Progenitor cell of endocrine pancreas (in vitro differentiated cells): ENCODE results near the gene CPEB3. TPM values are rescaled to one million over a fixed set of nuclear protein-coding genes. Genes with fewer than 3 reads are reported as not detected.

Experiments
- DNase-seq: peaks from one replicate; pipeline ENCODE4 v3.0.0; 2021; ENCODE audit warnings: low spot score; ENCODE audit not compliant: unreplicated experiment
- H3K27ac Mint-ChIP-seq: 2 replicates; pipeline ENCODE4 v1.8.0; 2021; ENCODE audit warnings: mild to moderate bottlenecking, moderate library complexity, mixed read lengths
- H3K27me3 Mint-ChIP-seq: 2 replicates; pipeline ENCODE4 v1.8.0; 2021; ENCODE audit warnings: mixed read lengths
- H3K36me3 Mint-ChIP-seq: 2 replicates; pipeline ENCODE4 v1.8.0; 2022; ENCODE audit warnings: mixed read lengths; ENCODE audit not compliant: insufficient read depth
- H3K4me1 Mint-ChIP-seq: 2 replicates; pipeline ENCODE4 v1.8.0; 2021; ENCODE audit warnings: low read depth, mixed read lengths
- H3K4me3 Mint-ChIP-seq: 2 replicates; pipeline ENCODE4 v1.8.0; 2021; ENCODE audit warnings: low read depth, mild to moderate bottlenecking, moderate library complexity, mixed read lengths
- H3K9me3 Mint-ChIP-seq: 2 replicates; pipeline ENCODE4 v1.8.0; 2021; ENCODE audit warnings: low read depth, mixed read lengths
- CTCF ChIP-seq: fragments of 200-600 bp; sonication (generic); IDR thresholded peaks from one replicate; pipeline ENCODE4 v1.5.0; 2021; ENCODE audit warnings: antibody characterized with exemption, mild to moderate bottlenecking; ENCODE audit not compliant: unreplicated experiment
- total RNA-seq: library from RNA; stranded (reverse); gene quantifications from 2 replicates; pipeline ENCODE4 v1.2.1, GENCODE V29; 2021

CPEB3 gene
- total RNA-seq, 1 donor from 2014 or later: 2.1 TPM

DNA sequence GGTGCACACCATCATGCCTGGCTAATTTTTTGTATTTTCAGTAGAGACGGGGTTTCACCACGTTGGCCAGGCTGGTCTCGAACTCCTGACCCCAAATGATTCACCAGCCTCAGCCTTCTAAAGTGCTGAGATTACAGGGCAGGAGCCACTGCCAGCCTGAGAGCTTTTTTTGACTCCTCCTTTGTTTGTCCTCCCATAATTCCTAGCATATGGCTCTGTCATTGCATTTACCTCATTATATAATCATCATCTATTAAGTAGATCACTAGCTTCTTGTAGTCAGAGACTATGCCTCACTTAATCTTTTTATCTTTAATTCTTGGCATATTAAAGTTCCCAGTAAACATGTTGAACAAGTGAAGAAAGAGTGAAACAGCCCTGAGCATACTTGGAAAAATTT is 82.1 kb downstream of the CPEB3 start:
- no peak overlapping the region for H3K27ac Mint-ChIP-seq
- H3K4me3 Mint-ChIP-seq: no peak overlapping the region
- H3K9me3 Mint-ChIP-seq: no peaks in the 10 kb centered on the region
- no peak for TF ChIP-seq CTCF
- no peaks in the 10 kb centered on the region for H3K36me3 Mint-ChIP-seq
- no peak for DNase-seq
- H3K27me3 Mint-ChIP-seq: no peaks in the 10 kb centered on the region
- H3K4me1 Mint-ChIP-seq: no peaks in the 10 kb centered on the region

- no peak for DNase-seq
- Mint-ChIP-seq H3K27me3 (no peaks in the 10 kb centered on the region), H3K9me3 (no peaks in the 10 kb centered on the region), H3K36me3 (no peaks in the 10 kb centered on the region), H3K27ac (no peak overlapping the region), H3K4me3 (no peak overlapping the region), H3K4me1 (no peaks in the 10 kb centered on the region)
- no peak for TF ChIP-seq CTCF
Measured at GRCh38 chr10:92208157-92208720, 82.6 kb downstream of the CPEB3 start.

GRCh38 chr10:92207061-92207460 is 83.8 kb downstream of the CPEB3 start:
- Mint-ChIP-seq H3K9me3 (no peaks in the 10 kb centered on the region), H3K27me3 (no peaks in the 10 kb centered on the region), H3K36me3 (no peaks in the 10 kb centered on the region), H3K4me1 (peaks cover under 1% of the 10 kb centered on the region), H3K4me3 (no peak overlapping the region), H3K27ac (no peak overlapping the region)
- DNase-seq: no peak
- TF ChIP-seq CTCF: no peak

GRCh38 chr10:92203919-92204623 is 86.8 kb downstream of the CPEB3 start:
- TF ChIP-seq CTCF: no peak
- Mint-ChIP-seq H3K4me1 (peaks cover 5% of the 10 kb centered on the region), H3K36me3 (no peaks in the 10 kb centered on the region), H3K27me3 (no peaks in the 10 kb centered on the region), H3K27ac (no peak overlapping the region), H3K9me3 (no peaks in the 10 kb centered on the region), H3K4me3 (no peak overlapping the region)
- no peak for DNase-seq

DNA sequence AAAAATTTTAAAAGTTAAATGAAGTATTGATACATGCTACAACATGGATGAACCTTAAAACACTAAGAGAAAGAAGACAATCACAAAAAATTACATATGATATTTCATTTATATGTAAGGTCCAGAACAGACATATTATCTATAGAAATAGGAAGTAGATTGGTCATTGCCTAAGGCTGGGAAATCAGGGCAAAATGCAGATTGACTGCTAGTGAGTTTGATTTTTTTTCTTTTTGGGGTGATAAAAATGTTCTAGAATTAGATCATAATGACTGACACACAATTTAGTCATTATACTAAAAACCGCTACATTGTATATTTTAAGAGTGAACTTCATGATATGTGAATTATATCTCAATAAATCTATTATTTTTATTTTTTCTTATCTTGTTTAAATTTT is 88.3 kb downstream of the CPEB3 start:
- no peak for TF ChIP-seq CTCF
- Mint-ChIP-seq H3K27ac (no peak overlapping the region), H3K4me3 (no peak overlapping the region), H3K27me3 (no peaks in the 10 kb centered on the region), H3K36me3 (no peaks in the 10 kb centered on the region), H3K4me1 (peaks cover 7% of the 10 kb centered on the region), H3K9me3 (no peaks in the 10 kb centered on the region)
- DNase-seq: no peak
